Dermis microvascular lymphatic vessel endothelial cell (primary cell): ENCODE results near the gene TAF6. TPM values are rescaled to one million over a fixed set of nuclear protein-coding genes. Genes with fewer than 3 reads are reported as not detected.

Source experiments
- DNase-seq, 2 donors: peaks; one replicate each; pipeline versions ENCODE4 v3.0.0 to v3.0.0-alpha.2; 2010; ENCODE audit warnings: low read depth in 2 of 2
- total RNA-seq: library from RNA; depleted of rRNA; stranded (reverse); fragments of >200 nt; gene quantifications from 2 replicates; pipeline ENCODE4 v1.2.1, GENCODE V29; 2014

TAF6 gene
- total RNA-seq, 1 donor from 2014 or later = 21.6 TPM

DNA sequence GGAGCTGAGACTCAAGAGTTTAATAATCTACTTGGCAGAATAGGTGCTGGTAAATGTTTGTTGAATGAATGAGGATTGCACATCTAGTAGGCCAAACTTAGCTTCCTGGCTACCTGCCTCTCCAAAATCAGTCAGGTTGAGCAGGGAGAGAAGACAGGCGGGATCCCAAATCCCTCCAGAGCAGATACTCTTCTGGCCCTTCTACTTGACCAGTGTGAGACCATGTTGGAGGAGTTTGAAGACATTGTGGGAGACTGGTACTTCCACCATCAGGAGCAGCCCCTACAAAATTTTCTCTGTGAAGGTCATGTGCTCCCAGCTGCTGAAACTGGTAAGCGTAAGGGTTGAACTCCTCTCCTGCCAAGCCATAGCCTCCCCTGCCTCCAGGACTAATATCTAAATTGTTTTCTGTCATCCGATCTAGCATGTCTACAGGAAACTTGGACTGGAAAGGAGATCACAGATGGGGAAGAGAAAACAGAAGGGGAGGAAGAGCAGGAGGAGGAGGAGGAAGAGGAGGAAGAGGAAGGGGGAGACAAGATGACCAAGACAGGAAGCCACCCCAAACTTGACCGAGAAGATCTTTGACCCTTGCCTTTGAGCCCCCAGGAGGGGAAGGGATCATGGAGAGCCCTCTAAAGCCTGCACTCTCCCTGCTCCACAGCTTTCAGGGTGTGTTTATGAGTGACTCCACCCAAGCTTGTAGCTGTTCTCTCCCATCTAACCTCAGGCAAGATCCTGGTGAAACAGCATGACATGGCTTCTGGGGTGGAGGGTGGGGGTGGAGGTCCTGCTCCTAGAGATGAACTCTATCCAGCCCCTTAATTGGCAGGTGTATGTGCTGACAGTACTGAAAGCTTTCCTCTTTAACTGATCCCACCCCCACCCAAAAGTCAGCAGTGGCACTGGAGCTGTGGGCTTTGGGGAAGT, 5.4 kb upstream of the TAF6 start:
- DNase-seq = no peak

DNA sequence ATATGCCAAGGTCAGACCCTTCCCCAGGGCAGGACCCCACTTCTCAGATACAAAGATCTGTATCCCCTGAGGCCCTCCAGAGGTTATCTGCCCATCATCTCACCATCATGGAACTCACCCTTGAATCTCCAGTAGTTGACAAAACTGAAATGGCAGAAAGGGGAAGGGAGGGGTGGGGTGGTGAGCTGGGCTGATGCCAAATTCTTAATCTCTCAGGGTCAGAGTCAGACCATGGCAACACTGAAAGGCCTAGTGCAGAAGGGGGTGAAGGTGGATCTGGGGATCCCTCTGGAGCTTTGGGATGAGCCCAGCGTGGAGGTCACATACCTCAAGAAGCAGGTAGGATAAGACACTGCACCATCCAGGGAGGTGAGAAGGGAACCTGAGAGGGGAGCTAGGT, 3.4 kb upstream of the TAF6 start:
- DNase-seq = no peak

DNA sequence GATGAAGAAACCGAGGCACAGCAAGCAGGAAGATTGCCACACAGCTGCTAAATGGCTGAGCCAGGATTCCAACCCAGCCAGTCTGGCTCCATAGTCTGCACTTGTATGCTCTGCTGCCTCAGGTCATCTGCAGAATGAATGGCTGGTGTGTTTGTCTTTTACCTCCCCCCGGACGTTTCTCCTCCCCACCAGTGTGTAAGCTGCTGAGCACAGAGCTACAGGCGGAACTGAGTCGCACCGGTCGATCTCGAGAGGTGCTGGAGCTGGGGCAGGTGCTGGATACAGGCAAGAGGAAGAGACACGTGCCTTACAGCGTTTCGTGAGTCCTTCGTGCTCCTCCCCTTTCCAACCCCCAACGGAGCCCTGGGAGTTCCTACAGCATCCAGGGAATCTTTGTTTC, 2.9 kb upstream of the TAF6 start:
- no peak for DNase-seq

DNA sequence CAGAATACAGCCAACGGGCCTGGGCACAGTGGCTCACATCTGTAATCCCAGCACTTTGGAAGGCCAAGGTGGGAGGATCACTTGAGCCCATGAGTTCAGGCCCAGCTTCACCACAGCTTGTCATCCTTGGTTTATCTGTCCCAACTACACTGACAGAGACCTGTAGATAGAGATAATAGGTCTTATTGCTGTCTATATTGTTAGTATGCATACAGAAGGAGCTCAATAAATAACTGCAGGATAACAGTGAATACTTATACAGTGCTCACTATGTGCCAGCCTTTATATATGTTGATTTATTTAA, 1.5 kb upstream of the TAF6 start:
- DNase-seq = no peak

DNA sequence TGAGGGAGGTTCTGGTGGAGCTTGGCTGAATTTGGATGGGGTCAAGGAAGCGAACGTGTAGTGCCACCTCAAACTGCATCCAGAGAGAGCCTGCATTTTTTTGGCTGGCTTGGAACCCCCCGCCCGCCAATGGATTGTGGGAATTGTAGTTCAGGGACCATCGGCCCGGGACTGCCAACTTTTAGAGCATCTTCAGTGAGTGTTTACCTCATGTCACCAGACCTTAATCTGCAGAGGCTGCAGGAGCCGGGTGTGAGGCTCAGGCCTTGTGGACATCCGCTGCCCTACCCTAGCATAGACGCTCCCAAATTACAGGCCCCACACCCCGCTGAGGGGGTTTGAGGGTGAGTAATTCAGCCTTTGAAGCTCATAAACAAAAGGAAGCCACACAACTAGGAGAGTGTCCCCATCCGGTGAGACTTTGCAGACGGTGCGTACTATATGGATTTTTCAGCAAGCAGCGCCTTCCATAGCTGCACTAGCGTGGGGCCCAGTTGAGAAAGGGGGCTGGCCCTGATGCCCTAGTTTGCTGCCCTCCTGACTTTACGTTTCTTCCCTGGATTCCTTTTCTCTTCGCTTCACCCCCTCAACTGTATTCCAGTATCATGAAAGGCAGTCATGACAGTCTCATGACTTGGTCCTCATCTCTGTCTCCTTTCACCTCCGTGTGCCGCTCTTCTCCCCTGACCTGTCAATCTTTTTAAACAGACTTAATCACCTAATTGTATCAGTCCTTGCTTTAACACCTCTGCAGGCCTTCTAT, 993 bp upstream of the TAF6 start:
- DNase-seq = no peak

DNA sequence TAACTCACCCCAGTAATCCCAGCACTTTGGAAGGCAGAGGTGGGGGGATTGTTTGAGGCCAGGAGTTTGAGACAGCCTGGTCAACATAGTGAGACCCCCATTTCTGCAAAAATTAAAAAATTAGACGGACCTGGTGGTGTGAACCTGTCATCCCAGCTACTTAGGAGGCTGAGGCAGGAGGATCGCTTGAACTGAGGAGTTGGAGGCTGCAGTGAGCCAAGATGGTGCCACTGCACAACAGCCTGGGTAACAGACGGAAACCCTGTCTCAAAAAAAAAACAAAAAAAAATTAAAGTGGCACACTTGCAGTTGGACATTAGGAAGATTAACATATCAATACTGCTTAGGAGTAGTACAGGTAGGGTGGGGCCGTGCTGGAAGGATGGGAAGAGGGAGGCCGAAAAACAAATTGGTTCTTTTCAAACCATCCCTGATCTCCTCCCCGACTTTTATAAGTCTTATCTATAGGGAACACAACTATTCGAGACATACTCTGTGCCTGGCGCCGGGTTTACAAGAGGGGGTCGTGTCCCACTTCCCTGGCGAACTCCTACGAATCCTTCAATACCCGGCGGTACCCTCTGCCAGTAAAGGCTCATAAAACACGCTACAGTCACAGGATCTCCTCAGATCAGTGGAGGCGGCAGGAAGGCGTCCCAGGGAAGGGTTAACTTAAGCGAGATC, 628 bp downstream of the TAF6 start:
- no peak for DNase-seq

DNA sequence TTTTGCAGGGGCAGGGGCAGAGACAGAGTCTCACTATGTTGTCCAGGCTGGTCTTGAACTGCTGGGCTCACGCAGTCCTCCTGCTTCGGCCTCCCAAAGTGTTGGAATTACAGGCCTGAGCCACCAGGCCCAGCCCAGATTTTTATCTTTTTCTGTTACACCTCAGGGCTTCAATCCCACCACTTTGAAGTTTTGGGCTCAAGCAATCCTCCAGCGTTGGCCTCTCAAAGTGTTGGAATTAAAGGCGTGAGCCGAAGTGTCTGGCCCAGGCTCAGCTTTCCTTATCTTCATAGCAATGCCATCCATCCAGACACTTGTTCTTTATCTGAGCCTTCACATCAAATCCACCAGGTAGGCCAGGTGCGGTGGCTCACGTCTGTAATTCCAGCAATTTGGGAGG, 4.1 kb downstream of the TAF6 start:
- no peak for DNase-seq

DNA sequence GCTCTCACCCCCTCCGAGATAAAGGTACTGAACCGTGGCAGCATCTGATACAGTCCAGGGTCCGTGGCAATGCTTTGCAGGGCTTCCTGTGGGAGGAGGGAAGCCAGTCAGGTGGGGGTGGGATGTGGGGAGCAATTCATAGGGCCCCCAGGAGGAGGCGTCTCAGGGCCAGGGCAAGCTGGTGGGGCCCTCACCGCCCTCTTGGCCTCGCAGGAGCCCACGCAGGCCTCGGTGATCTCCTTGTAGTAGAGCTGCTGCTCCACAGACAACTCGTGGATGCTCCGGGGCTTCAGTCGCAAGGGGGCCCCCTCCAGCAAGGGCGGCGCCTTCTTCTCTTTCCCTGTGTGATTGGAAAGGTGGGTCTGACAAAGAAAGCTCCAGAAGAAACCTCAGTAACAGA, 7.2 kb downstream of the TAF6 start:
- no peak for DNase-seq

DNA sequence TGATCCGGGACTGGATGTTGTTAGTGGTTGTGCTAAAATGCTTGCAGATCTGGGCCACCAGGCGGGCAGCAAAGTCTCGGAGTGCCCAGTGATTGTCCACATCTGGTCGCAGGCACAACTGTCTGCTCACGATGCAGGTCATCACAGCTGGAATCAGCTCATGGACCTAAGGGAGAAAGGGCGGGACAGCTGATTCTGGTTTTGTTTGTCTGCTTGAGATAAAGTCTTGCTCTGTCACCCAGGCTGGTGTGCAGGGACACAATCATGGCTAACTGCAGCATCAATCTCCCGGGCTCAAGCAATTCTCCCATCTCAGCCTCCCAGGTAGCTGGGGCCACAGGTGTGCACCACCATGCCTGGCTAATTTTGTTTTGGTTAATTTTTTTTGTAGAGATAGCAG, 8.0 kb downstream of the TAF6 start:
- no peak for DNase-seq

DNA sequence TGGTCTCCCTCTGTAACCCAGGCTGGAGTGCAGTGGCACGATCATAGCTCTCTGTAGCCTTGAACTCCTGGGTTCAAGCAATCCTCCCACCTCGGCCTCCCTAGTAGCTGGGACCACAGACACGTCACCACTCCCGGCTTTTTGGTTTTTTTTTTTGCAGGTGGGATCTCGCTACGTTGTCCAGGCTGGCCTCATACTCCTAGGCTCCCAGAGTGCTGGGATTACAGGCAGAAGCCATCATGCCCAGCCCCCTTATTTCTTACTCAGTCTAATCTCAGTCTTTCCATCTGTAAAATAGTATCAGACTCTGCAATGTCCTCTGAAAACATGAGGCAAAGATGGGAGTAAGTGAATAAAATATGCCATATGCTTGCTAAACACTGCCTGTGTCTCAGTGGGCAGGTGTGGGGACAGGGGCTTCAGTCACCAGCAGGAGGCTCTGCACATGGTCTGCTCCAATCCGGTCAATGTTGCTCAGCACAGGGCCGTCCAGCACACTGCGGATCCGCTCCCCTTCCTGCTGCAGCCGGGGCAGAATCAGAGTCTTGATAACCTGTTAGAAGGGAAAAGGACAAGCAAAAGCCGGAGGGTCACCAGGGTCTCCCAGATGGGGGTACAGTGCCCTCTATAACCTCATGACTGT, 9.5 kb downstream of the TAF6 start:
- no peak for DNase-seq

DNA sequence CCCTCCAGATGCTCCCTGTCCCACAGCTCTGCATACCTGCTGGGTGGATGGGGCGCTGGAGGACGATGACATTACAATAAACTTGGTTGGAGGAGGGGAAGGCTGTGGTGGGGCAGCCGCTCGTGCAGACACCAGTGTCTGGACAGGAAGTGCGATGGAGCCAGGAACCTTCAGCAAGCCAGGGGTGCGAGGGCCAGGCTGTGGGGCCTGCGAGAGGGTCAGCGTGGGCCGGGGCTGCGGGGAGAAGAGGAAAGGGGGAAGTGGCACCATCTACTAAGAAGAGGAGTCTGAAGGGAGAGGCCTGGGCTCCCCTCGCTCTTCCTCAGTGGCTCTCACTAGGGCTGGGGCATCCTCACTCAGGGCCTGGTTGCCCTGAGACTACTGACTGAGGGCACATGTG, 11.3 kb downstream of the TAF6 start:
- DNase-seq = no peak

DNA sequence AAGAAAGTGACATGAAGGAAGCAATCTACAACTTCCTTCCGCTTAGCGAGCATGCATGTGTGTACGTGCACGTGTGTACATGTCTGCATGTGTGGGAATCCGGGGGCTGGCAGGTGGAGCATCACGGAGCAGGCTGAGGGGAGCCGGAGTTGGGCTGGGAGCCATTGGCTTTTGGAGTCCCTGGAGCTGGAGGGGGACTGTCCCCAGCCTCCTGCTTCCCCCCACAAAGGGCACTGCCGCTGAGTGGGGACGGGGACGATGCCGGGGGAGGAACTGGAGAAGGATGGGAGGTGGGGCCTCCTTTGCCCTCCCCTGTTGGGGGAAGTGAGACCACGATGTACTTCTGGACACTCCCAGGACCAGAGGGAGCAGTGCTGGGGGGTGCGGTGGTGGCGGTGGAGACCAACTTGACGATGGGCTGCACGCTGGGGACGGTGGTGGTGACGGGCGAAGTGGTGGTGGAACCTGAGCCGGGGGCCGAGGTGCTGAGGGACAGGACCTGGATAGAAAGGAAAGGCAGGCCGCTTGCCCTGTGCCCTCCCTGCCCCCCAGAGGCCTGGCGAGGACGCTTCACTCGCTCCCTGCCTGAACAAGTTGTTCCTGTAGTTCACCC, 11.9 kb downstream of the TAF6 start:
- DNase-seq = no peak

DNA sequence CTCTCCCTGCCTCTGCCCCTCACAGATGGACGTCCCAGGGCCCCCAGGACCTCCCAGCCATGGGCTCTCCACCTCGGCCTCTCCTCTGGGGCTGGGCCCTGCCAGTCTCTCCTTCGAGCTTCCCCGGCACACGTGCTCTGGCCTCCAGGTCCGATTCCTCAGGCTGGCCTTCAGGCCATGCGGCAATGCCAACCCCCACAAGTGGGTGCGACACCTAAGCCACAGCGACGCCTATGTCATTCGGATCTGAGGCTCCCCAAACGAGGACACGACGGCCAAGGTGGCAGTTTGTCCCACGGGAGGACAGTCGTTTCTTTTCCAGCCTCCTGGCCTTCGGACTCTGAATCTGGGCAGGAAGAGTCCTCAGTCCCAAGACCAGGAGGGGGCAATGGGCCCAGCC, 12.5 kb downstream of the TAF6 start:
- DNase-seq = no peak

DNA sequence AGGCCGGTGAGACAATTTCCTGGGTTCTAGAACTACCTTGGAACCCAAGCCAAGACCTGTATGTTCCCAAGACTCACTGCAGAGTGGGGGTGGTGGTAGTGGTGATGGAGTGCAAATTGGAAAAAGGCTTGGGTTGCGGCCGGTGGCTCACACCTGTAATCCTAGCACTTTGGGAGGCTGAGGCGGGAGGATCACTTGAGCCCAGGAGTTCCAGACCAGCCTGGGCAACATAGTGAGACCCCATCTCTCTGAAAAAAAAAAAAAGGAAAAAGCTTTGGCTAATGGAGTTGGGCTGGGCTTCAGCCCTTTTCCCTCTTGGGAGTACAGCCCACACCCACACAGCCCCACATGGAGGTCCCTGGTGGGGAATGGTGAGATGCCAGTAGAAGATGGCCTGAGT, 13.6 kb downstream of the TAF6 start:
- DNase-seq = no peak

DNA sequence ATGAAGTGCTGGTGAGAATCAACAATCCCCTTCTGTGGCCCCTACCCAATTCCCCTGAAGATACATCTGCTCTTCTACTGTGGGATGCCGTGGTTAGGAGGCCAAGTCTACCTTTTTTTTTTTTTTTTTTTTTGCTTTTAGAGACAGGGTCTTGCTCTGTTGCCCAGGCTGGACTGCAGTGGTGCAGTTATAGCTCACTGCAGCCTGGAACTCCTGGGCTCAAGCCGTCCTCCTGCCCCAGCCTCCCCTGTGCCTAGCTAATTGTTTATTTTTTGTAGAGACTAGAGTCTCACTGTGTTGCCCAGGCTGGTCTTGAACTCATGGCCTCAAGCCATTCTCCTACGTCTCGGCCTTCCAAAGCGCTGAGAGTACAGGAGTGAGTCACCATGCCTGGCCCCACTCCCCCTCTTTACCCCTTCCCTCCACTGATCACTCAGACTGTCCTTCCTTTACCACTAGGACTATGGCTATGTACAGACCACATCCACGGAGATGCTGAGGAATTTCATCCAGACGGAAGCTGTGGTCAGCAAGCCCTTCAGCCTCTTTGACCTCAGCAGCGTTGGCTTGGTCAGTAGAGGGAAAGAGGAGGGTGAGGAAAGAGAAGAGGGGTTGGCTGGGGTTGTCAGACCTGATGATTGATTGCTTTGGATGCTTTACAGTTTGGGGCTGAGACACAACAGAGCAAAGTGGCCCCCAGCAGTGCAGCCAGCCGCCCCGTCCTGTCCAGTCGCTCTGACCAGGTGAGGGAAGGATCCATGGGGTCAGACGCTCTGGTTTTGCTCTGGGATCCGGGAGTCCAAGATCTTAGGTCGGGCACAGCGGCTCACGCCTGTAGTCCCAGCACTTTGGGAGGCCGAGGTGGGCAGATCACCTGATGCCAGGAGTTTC, 16.0 kb downstream of the TAF6 start:
- peak in 1 of 2 donors; percentile 57 for DNase-seq

DNA sequence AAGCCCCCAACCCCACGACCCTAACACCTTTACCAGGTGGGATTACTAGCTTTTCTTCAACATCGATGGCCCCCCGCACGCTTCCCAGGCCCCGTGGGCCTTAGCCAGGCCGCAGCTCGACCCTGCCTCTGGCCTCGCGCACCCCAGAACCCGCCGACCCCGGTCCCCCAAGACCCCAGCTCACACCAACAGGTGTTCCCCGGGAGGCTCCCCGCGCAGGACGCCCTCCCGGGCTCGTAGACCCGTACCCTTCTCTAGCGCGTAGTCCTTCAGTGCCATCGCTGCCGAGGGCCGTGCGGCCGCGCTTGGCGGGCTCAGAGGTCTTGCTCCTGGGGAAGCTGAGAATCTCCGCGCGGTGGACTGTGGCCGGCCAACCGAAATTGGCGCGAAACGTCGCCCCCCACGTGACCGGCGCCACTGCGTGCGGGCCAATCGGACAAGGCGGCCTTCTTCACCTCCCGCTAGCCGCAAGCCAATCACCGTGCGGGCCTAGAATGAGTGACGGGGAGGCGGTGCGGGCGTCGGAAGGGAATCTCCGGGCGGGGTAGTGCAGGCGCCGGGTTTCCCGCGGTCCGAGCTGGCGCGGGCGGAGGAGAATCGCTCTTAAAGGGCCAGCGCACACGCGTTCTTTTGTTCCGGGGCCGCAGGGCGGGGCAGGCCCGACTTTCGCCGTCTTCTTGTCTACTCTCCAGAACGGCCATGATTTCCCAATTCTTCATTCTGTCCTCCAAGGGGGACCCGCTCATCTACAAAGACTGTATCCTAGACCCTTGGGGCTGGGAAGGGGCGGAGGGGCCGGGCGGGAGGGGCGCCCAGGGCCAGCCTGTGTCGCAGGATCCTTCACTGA, 17.9 kb downstream of the TAF6 start, which contains the start of the genes AP4M1 and MCM7:
TSS of gene AP4M1 (plus strand) at position 628 of the 847 bp plus-strand sequence. CDS start at position 700, 72 bp downstream.
TSS of gene MCM7 (minus strand) at position 382 of the 847 bp plus-strand sequence. CDS start at position 279, 103 bp downstream.
- peak; percentile 94 to 99 for DNase-seq

DNA sequence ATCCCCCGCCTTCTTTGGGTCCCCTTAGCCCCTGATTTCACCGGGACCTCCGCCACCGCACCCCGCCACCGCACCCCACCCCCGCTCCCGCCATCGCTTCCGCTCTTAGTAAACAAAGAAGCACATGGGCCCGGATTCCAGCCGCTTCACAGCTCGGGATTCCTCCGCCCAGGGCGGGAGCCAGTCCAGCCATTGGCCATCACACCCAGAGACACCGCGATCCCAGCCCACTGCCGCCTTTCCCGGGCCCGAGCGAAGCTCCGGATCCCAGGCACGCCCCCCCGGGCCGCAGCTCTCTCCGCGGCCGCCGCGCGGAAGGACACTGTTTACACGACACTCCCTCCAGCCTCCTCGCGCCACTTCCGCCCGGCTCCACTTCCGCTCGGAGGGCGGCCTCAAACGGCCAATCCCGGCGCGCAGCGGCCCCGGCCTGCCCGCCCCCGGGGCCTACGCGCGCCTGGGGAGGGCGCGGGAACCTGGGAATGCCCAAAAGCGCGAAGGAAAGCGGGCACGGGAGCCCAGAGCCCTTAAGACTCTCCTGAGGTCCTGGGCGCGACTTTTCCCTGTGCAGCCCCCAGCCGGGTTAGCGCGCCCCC, 18.6 kb downstream of the TAF6 start:
- peak; percentile 95 to 98 for DNase-seq

DNA sequence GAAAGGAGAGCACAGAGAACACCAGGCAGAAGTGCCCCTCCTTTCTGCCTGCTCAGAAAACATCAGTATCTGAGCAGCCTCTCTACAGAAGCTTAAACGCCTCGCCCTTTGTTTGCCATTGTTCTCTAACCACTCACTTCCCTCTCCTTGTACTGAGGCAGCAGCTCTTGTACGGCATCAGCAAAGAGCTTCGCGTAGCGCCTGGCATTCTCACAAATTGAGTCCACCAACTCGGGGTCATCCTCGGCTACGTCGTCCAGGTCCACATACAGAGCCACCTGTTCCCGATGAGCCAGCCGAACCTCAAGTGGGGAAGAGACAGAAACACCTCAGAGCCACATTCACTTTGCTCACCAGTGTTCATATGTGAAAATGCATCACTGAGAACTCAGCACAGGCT, 19.7 kb downstream of the TAF6 start:
- no peak for DNase-seq

DNA sequence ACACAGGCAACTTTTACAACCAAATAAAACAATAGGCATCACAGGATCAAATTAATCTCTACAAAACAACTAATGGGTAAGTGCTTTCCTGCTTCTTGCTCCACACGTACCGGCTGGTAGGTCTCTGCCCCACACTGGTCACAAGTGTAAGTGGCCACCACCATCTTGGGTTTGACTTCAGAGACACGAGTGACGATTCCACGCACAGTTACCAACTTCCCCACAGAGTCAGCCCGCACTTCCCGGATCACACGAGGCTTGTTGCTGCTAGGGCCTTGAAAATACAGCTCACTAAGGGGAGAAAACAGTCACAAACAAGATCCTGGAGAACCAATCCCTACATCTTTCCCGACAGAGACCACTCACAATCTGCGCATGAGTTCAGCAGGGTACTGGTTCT, 20.2 kb downstream of the TAF6 start:
- no peak for DNase-seq
